Measurements from ENCODE around the gene SLC2A14.
"Not testable (repeated sequence)": the region's sequence is repeated elsewhere in the genome, so short reads cannot be mapped to it uniquely, and the experiment has no call there.

Gene SLC2A14

GRCh38 chr12:7869137-7869536, 3.6 kb downstream of the SLC2A14 start:
- FAIRE-seq: no peak

- FAIRE-seq: no peak
These were observed 4.3 kb downstream of the SLC2A14 start for GRCh38 chr12:7868391-7868790.

- no peak for FAIRE-seq
These were observed 8.0 kb downstream of the SLC2A14 start for GRCh38 chr12:7864601-7865150.

- FAIRE-seq: not testable (repeated sequence)
These were observed 9.8 kb downstream of the SLC2A14 start for GRCh38 chr12:7862814-7863348.

- FAIRE-seq: not testable (repeated sequence)
These were observed 10.4 kb downstream of the SLC2A14 start for GRCh38 chr12:7862301-7862700.

GRCh38 chr12:7859552-7859951, 13.2 kb downstream of the SLC2A14 start:
- FAIRE-seq: no peak

GRCh38 chr12:7857971-7858370, 14.7 kb downstream of the SLC2A14 start:
- no peak for FAIRE-seq

- FAIRE-seq: no peak
These were observed 16.2 kb downstream of the SLC2A14 start for GRCh38 chr12:7856516-7856915.

GRCh38 chr12:7853557-7853956, 19.2 kb downstream of the SLC2A14 start:
- FAIRE-seq: no peak

GRCh38 chr12:7851622-7852081, 21.1 kb downstream of the SLC2A14 start:
- FAIRE-seq: not testable (repeated sequence)

- not testable (repeated sequence) for FAIRE-seq
These were observed 22.6 kb downstream of the SLC2A14 start for GRCh38 chr12:7850099-7850498.

- not testable (repeated sequence) for FAIRE-seq
These were observed 24.7 kb downstream of the SLC2A14 start for GRCh38 chr12:7848098-7848422.

GRCh38 chr12:7847226-7848097, 25.3 kb downstream of the SLC2A14 start:
- FAIRE-seq: not testable (repeated sequence)

- FAIRE-seq: no peak
These were observed 28.6 kb downstream of the SLC2A14 start for GRCh38 chr12:7844116-7844515.

- not testable (repeated sequence) for FAIRE-seq
These were observed 29.1 kb downstream of the SLC2A14 start for GRCh38 chr12:7843583-7843982.

GRCh38 chr12:7843149-7843548, 29.6 kb downstream of the SLC2A14 start:
- FAIRE-seq: not testable (repeated sequence)

GRCh38 chr12:7842444-7842843, 30.3 kb downstream of the SLC2A14 start:
- FAIRE-seq: not testable (repeated sequence)

GRCh38 chr12:7839848-7840247, 32.9 kb downstream of the SLC2A14 start:
- FAIRE-seq: not testable (repeated sequence)

- FAIRE-seq: not testable (repeated sequence)
These were observed 33.5 kb downstream of the SLC2A14 start for GRCh38 chr12:7839226-7839625.

GRCh38 chr12:7837366-7837765, 35.3 kb downstream of the SLC2A14 start:
- FAIRE-seq: no peak

- FAIRE-seq: no peak
These were observed 36.9 kb downstream of the SLC2A14 start for GRCh38 chr12:7835766-7836165.

- FAIRE-seq: no peak
These were observed 37.6 kb downstream of the SLC2A14 start for GRCh38 chr12:7835116-7835515.

- no peak for FAIRE-seq
These were observed 38.0 kb downstream of the SLC2A14 start for GRCh38 chr12:7834701-7835100.

- no peak for FAIRE-seq
These were observed 38.9 kb downstream of the SLC2A14 start for GRCh38 chr12:7833831-7834230.

Data from G401.6 (cell line).